Measurements from ENCODE around the gene KCNH6. TPM values are rescaled to one million over a fixed set of nuclear protein-coding genes. Genes with fewer than 3 reads are reported as not detected.

The KCNH6 gene
- total RNA-seq, 1 donor from 2014 or later, result not detected

DNA sequence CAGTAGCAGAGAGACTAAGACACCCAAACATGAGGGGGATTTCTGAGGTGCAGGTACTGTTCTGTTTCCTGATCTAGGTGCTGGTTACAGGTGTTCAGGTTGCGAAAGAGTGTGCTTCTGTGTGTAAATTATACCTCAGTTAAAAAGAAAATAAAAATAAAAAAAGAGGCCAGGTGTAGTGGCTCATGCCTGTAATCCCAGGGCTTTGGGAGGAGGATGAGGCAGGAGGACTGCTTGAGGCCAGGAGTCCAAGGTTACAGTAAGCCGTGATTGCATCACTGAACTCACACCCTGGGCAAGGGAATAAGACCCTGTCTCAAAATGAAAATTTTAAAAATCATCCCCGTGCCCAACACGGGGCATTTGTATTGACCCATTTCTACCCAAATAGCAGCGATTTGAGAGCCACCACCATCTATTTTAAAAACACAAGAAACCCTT is 23.9 kb downstream of the KCNH6 start:
- DNase-seq (ENCODE audit: low spot score) (peak; percentile 15), ATAC-seq (no peak)

DNA sequence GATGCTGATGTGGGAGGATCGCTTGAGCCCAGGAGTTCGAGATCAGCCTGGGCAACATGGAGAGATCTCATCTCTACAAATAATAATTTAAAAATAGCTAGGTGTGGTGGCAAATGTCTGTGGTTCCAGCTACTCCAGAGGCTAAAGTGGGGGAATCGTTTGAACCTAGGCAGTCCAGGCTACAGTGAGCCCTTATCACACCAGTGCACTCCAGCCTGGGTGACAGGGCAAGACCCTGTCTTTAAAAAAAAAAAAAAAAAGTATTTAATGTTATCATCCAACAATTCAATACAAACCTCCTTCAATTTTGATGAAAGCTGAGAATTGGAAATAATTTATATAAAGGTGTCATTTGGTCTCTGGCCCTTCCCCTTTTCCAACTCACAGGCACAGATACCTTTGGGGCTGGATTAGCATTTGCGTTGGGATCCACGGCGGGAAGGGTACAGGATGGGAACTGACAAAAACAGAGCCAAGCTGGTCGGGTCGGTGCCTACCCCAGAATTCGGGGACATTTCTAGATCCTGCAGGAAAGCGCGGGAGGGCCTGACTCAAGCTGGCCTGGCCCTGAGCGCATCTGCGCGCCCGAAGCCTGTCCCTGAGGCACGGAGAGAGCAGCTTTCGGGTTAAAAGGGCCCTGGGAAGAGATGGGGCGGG is 26.3 kb downstream of the KCNH6 start:
- peak; percentile 36 for ATAC-seq
- peak; percentile 21 for DNase-seq (ENCODE audit: low spot score)

DNA sequence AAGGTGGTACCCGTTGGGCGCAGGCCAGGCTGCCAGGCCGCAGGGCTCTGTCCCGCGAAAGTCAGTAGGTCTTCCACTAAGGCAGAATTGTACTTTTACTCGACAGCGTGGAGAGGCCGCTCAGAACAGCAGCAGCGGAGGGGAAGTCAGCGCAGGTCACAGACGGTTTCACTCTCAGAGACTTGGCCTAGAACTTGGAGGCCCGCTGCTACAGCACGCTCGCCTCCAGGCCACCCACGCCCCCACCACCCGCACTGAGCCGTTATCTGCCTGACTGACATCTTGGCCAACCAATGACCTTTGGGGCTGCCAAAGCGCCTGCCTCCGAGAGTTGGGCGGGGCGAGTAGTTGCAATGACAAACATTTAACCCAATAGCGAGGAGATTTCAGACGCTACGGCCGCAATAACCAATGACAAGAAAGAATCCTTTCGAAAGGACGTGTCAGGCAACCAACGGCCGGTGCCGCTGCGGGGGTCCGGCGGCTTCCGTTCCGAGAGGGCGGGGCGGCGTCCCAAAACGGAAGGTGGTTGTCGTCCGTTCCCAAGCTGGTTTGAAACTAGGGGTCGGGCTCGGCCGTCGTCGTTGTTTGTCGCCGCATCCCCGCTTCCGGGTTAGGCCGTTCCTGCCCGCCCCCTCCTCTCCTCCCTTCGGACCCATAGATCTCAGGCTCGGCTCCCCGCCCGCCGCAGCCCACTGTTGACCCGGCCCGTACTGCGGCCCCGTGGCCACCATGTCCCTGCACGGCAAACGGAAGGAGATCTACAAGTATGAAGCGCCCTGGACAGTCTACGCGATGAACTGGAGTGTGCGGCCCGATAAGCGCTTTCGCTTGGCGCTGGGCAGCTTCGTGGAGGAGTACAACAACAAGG is 27.0 kb downstream of the KCNH6 start, which contains the start of gene DCAF7:
Gene DCAF7 (plus strand): TSS at position 532 of the 871 bp plus-strand sequence. CDS start 201 bp downstream, at position 733.
- ATAC-seq (peak; percentile 95), DNase-seq (ENCODE audit: low spot score) (peak; percentile 100)

DNA sequence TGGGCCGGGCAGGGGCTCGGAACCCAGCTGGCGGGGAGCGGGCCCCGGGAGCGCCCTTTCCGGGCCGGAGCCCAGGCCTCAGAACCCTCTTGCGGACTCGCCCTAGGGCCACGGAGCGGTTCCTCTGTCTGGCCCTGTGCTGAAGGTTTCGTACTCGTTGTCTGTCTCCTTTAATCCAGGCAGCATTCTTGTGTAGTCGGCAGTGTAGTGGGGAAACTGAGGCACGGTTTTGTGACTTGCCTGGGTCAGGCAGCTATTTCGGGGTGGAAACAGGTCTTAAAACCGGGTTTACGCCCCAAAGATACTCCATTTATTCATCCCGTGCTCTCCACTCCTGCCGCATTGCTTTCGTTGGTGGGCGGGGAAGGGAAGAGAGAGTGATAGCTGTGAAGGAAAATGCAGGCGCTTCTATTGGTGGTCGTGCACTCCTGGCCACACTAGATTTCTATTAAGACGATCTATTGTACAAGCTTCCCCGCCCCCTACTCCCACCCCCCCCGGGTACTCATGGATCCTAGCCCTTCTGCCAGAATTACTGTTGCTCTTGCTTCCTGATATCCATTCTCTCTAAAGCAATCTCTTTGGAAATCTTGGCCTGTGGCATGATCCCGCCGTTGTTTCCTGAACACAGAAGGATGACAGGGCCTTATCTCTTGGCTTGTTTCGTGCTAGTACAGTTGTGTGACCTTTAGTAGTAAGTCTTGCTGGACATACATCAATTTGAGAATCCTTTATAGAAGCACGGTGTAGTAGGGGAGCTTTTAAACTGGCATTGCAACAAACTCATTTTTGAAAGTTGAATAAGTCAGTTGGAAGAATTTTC is 27.9 kb downstream of the KCNH6 start:
- ATAC-seq (peak; percentile 6), DNase-seq (ENCODE audit: low spot score) (peak; percentile 42)

GRCh38 chr17:63552211-63552610 is 29.1 kb downstream of the KCNH6 start:
- ATAC-seq (no peak), DNase-seq (ENCODE audit: low spot score) (no peak)

GRCh38 chr17:63555500-63556156 is 32.5 kb downstream of the KCNH6 start:
- peak; percentile 75 for DNase-seq (ENCODE audit: low spot score)
- ATAC-seq, result peak; percentile 96

DNA sequence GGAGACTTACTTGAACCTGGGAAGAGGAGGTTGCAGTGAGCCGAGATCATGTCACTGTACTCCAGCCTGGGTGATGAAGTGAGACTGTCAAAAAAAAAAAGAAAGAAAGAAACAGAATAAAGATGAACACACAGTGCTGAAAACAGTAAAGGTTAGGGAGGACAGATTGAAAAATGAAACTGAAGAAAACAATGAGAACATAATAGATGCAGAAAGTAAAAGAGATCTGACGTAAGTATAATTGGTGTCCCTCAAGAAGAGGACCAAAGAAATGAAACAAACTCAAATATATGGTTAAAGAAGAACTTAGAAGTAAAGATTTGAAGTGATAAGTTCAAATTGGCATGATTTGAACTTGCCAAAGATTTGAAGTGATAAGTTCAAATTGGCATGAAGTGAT is 34.3 kb downstream of the KCNH6 start:
- no peak for DNase-seq (ENCODE audit: low spot score)
- ATAC-seq, result no peak

DNA sequence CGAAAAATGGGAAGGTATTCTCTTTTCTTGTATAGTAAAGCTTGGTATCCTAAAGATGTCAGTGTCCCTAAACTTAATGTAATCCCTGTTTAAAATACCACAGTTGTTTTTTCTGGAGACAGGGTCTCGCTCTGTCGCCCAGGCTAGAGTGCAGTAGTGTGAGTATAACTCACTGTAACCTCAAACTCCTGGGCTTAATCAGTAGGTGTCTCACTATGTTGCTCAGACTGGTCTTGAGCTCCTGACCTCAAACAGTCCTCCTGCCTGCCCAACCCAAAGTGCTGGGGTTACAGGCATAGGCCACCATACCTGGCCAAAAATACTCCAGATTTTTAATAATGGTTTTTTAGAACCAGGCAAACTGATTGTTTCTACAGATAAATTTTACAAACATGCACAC is 35.3 kb downstream of the KCNH6 start:
- DNase-seq (ENCODE audit: low spot score) (no peak), ATAC-seq (no peak)

- ATAC-seq, result no peak
- no peak for DNase-seq (ENCODE audit: low spot score)
Measured at GRCh38 chr17:63561819-63562218, 38.7 kb downstream of the KCNH6 start.

DNA sequence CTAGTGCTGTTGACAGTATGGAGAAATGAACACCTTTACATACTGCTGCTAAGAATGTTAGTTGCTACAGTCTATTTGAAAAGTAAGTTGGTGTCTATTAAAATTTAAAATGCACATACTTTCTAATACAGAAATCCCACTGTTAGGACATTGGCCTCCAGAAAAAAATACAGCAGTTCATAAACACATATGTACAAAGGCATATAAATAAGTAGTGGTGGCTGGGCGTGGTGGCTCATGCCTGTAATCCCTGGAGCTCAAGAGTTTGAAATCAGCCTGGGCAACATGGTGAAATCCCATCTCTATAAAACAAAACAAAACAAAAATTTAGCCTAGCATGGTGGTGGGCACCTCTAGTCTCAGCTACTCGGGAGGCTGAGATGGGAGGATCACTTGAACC is 40.2 kb downstream of the KCNH6 start:
- DNase-seq (ENCODE audit: low spot score), result no peak
- ATAC-seq, result no peak

DNA sequence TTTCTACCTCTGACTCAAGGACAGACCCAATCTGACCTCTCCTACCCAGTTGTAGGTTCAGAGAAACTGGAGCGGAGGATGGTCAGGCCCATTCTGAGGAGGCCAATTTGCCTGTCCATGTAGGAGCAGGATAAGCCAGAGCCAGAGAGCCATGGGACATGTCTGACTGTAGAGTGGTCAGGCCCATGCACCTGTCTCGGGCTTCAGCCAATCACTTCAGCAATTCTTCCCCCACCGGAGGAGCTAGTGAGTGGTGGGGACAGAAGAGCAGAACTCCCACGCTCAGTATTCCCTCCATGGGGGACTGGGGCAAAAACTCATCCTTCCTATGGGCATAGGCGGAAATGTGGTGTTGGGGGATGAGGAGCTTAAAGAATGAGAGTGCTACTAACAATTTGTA is 41.4 kb downstream of the KCNH6 start:
- DNase-seq (ENCODE audit: low spot score) (no peak), ATAC-seq (no peak)

DNA sequence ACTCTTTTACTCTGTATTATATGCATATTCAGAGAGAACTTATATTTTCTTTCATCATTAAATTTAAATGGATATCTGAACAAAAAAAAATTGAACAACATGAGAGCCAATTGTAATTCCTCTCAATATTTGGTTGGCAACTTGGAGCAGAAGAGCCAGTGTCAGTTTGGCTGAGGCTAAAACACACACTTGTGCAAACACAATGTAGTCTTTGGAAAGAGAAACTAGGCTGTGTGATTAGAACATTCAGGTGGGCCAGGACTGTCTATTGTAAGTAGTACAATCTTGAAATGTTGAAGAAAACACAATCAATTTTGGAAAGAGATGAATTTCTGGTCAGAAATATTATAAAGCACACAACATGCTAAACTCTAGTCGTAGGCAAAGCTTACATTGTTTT is 44.1 kb downstream of the KCNH6 start:
- DNase-seq (ENCODE audit: low spot score) (no peak), ATAC-seq (peak; percentile 84)

DNA sequence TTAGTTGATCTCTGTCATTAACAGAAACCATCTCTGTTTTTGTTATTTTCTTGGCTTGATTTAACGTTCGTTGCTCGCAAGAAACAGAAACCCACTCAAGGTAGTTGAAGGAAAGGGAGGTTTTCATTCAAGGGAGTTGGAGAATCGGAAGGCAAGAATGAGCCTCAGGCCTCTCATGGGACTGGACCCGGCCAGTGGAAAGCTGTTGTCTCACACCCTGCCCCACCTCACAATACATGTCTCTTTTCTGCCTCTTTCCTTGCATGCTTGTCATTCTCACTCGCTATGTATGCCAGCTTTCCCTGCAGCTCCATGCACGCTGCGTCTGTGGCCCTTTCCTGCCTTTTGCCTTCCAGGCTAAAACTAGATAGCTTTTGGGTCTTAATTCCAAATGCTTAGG is 45.4 kb downstream of the KCNH6 start:
- DNase-seq (ENCODE audit: low spot score) (no peak), ATAC-seq (no peak)

GRCh38 chr17:63571632-63572310 is 48.6 kb downstream of the KCNH6 start:
- DNase-seq (ENCODE audit: low spot score), result no peak
- peak; percentile 48 for ATAC-seq

DNA sequence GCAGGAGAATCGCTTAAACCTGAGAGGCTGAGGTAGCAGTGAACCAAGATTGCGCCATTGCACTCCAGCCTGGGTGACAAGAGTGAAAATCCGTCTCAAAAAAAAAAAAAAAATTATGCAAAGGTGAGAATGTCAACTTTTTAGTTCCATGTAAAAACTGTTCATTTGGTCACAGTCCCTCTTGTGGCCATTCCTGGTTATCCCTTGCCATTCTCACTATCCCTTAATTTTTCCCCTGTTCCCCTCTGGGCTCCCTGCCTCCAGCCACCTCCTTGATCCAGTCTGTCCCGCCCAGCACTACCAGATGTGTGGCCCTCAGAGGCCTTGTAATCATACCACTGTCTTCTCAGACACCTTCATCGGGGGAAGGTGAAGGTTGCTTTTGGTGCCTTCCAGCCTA is 50.5 kb downstream of the KCNH6 start:
- DNase-seq (ENCODE audit: low spot score), result no peak
- peak; percentile 56 for ATAC-seq

DNA sequence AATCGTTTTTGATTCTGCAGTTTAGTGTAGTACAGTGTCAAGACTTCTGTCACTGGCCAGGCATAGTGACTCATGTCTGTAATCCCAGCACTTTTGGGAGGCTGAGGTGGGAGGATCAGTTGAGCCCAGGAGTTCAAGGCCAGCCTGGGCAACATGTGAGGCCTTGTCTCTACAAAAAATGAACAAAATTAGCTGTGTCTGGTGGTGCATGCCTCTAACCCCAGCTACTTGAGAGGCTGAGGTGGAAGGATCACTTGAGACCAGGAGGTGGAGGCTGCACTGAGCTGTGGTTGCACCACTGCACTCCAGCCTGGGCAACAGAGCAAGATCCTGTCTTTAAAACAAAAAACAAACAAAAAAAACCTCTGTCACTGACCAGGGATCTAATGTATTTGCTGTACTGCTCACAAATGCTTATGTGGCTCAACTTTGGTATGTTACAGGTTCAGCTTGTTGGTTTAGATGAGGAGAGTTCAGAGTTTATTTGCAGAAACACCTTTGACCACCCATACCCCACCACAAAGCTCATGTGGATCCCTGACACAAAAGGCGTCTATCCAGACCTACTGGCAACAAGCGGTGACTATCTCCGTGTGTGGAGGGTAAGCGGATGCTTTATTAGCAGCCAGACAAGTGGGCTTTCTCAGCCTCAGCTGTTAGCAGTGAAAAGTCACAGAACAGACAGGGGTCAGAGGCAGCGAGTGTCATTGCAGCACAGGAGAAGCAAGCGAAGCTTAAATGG is 55.0 kb downstream of the KCNH6 start:
- DNase-seq (ENCODE audit: low spot score), result no peak
- no peak for ATAC-seq

DNA sequence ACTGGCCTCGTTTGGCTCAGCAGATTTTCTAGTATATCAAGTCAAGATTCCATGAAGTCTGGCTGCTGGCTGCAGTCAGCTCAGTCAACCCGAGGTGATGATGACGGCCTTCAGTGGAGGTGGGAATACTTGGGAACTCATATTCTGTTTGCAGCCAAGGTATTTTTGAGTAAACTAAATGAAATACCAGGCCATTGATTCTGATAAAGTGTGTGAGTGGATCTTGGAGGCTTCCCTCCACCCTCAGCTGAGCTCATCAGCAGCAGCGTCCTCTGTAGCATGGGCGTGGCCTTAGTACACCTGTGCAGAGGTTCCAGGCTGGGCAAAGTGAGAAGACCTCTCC is 55.6 kb downstream of the KCNH6 start:
- DNase-seq (ENCODE audit: low spot score) (no peak), ATAC-seq (no peak)

- ATAC-seq, result no peak
- DNase-seq (ENCODE audit: low spot score), result no peak
Measured at GRCh38 chr17:63579633-63580032, 56.5 kb downstream of the KCNH6 start.

GRCh38 chr17:63587770-63588169 is 64.6 kb downstream of the KCNH6 start:
- ATAC-seq, result no peak
- DNase-seq (ENCODE audit: low spot score), result no peak

DNA sequence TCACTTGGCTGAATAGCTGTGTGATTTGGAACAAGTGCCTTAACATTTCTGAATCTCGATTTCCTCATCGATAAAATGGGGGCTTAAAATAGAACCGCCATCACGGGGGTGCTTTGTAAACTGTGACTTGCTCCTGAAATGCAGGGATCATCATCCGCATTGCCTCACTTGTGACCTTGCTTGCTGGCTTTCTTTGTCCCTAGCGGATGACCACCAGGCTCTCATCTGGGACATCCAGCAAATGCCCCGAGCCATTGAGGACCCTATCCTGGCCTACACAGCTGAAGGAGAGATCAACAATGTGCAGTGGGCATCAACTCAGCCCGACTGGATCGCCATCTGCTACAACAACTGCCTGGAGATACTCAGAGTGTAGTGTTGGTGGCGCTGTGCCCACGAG is 65.6 kb downstream of the KCNH6 start:
- no peak for ATAC-seq
- no peak for DNase-seq (ENCODE audit: low spot score)
